Transverse colon (tissue), 4 donors: ENCODE measurements around the gene CDK5RAP2. TPM values are rescaled to one million over a fixed set of nuclear protein-coding genes. Genes with fewer than 3 reads are reported as not detected.

Experiments used
- DNase-seq: peaks from one replicate; pipeline ENCODE4 v3.0.0-alpha.2; 2019
- H3K27ac ChIP-seq, 4 donors: fragments of 200-600 bp; sonication (generic); 2 replicates each; pipeline ENCODE4 v1.5.1; 2016 to 2018; ENCODE audit warnings: inconsistent platforms in 4 of 4
- H3K27me3 ChIP-seq: fragments of 200-600 bp; sonication (generic); 2 replicates; pipeline ENCODE4 v1.5.1; 2017; ENCODE audit warnings: inconsistent platforms
- H3K36me3 ChIP-seq, 4 donors: fragments of 200-600 bp; sonication (generic); 2 replicates each; pipeline ENCODE4 v1.5.1; 2017 to 2019; ENCODE audit warnings: inconsistent platforms in 4 of 4
- H3K4me1 ChIP-seq, 4 donors: fragments of 200-600 bp; sonication (generic); 2 replicates each; pipeline ENCODE4 v1.5.1; 2017 to 2020; ENCODE audit warnings: inconsistent platforms in 4 of 4
- H3K4me3 ChIP-seq, 4 donors: fragments of 200-600 bp; sonication (generic); 1 replicate in 1 of 4; 2 replicates in 3 of 4; pipeline versions ENCODE4 v1.5.1 to v1.6.1; 2017 to 2019; ENCODE audit warnings: inconsistent platforms in 4 of 4
- H3K9me3 ChIP-seq, 2 donors: fragments of 200-600 bp; sonication (generic); 2 replicates each; pipeline ENCODE4 v1.5.1; 2017 to 2019; ENCODE audit warnings: inconsistent platforms in 2 of 2
- CTCF ChIP-seq, 5 experiments: fragments of 200-600 bp in 3 of 5; fragments of 450-650 bp in 2 of 5; sonication (generic) in 3 of 5; IDR thresholded peaks; 1 replicate in 2 of 5; 2 replicates in 3 of 5; pipeline ENCODE4 v1.5.1; 2016 to 2017; ENCODE audit warnings: antibody characterized with exemption in 5 of 5, inconsistent platforms in 3 of 5, mild to moderate bottlenecking in 2 of 5, moderate library complexity in 1 of 5
- EP300 ChIP-seq: sonication (generic); formaldehyde crosslinking; IDR thresholded peaks from one replicate; pipeline ENCODE4 v1.6.1; 2017; ENCODE audit warnings: antibody characterized with exemption, low read depth
- POLR2A ChIP-seq: fragments of 450-650 bp; IDR thresholded peaks from one replicate; pipeline ENCODE4 v1.6.1; 2016; ENCODE audit warnings: antibody characterized with exemption, mild to moderate bottlenecking, moderate library complexity
- POLR2AphosphoS5 ChIP-seq, 3 donors: sonication (generic); formaldehyde crosslinking; IDR thresholded peaks; one replicate each; pipeline ENCODE4 v1.6.1; 2016; ENCODE audit warnings: antibody characterized with exemption in 3 of 3
- WGBS, 2 donors: methylation state at CpG; one replicate each; pipeline ENCODE4 v1.1.5; 2018; ENCODE audit warnings: low coverage in 1 of 2; 5-methylcytosine and 5-hydroxymethylcytosine counted together
- in situ Hi-C, 4 donors: fragments of 200-750 bp; cut with MboI; loops; one replicate each; pipeline versions ENCODE4 v1.15.0 to v1.15.1; 2017; ENCODE audit warnings: low sequenced_read_pairs in 3 of 4, low pct_ligation_motif_present in 1 of 4, low pct_unique_long_range_greater_than_20kb in 1 of 4
- intact Hi-C: fragments of 100-400 bp; cut with DNase I; formaldehyde crosslinking; loops from one replicate; pipeline ENCODE4 v1.15.1; 2023; ENCODE audit warnings: low total_unique reads
- total RNA-seq, 4 donors: library from RNA; depleted of rRNA; stranded (reverse); fragments of >200 nt; gene quantifications; one replicate each; pipeline ENCODE4 v1.1.0, GENCODE V29; 2016

CDK5RAP2 gene
- total RNA-seq, 4 donors from 2014 or later: 23.6 to 154 (median 28.0) TPM

- no peak overlapping the region for H3K4me3 ChIP-seq
- intact Hi-C loops (no loop called here), in situ Hi-C loops (no loop called here)
- DNase-seq: no peak
- H3K4me1 ChIP-seq: no peaks in the 10 kb centered on the region
- WGBS, 2 donors: 91 to 93% methylated on average over 16 to 23 of the region's 23 CpGs
- TF ChIP-seq POLR2AphosphoS5 (IDR thresholded peaks at IDR 0.05) (no peak), POLR2A (no peak), CTCF (IDR thresholded peaks at IDR 0.05) (no peak), EP300 (no peak)
- no peaks in the 10 kb centered on the region for H3K27me3 ChIP-seq
- peaks cover 0 to 4% of the 10 kb centered on the region in 2 donors for H3K9me3 ChIP-seq
- no peaks in the 10 kb centered on the region for H3K36me3 ChIP-seq
- no peak overlapping the region for H3K27ac ChIP-seq
Measured at GRCh38 chr9:120377268-120378159, 202.5 kb downstream of the CDK5RAP2 start.

GRCh38 chr9:120376101-120376500, 203.9 kb downstream of the CDK5RAP2 start:
- no peak overlapping the region for H3K4me3 ChIP-seq
- WGBS, 2 donors: 94% methylated on average over 7 of the region's 7 CpGs; no CpG with 5 or more reads in 1 of the 2 donors
- no peak for DNase-seq

GRCh38 chr9:120375316-120375715, 204.7 kb downstream of the CDK5RAP2 start:
- 84 to 100% methylated on average over 1 to 4 of the region's 4 CpGs for WGBS, 2 donors
- Histone ChIP-seq H3K27ac (no peak overlapping the region), H3K4me3 (no peak overlapping the region), H3K27me3 (no peaks in the 10 kb centered on the region), H3K4me1 (no peaks in the 10 kb centered on the region), H3K9me3 (peaks cover 0 to 4% of the 10 kb centered on the region in 2 donors), H3K36me3 (no peaks in the 10 kb centered on the region)
- intact Hi-C loops (no loop called here), in situ Hi-C loops (no loop called here)
- DNase-seq: no peak
- TF ChIP-seq POLR2A: no peak
- TF ChIP-seq CTCF (IDR thresholded peaks at IDR 0.05): no peak
- TF ChIP-seq POLR2AphosphoS5 (IDR thresholded peaks at IDR 0.05): no peak
- TF ChIP-seq EP300: no peak

More at GRCh38 chr9:120376101-120376500, 203.9 kb downstream of the CDK5RAP2 start:
- peaks cover 0 to 4% of the 10 kb centered on the region in 2 donors for H3K9me3 ChIP-seq
- in situ Hi-C loops: no loop called here
- no peaks in the 10 kb centered on the region for H3K4me1 ChIP-seq
- no peak overlapping the region for H3K27ac ChIP-seq
- no peaks in the 10 kb centered on the region for H3K36me3 ChIP-seq
- intact Hi-C loops: no loop called here
- TF ChIP-seq POLR2AphosphoS5 (IDR thresholded peaks at IDR 0.05): no peak
- TF ChIP-seq CTCF (IDR thresholded peaks at IDR 0.05): no peak
- TF ChIP-seq EP300: no peak
- no peak for TF ChIP-seq POLR2A
- no peaks in the 10 kb centered on the region for H3K27me3 ChIP-seq

- Histone ChIP-seq H3K27me3 (no peaks in the 10 kb centered on the region), H3K36me3 (no peaks in the 10 kb centered on the region), H3K9me3 (peaks cover 0 to 3% of the 10 kb centered on the region in 2 donors), H3K4me1 (no peaks in the 10 kb centered on the region), H3K27ac (no peak overlapping the region), H3K4me3 (no peak overlapping the region)
- in situ Hi-C loops (no loop called here), intact Hi-C loops (no loop called here)
- 75 to 94% methylated on average over 8 to 14 of the region's 14 CpGs for WGBS, 2 donors
- no peak for TF ChIP-seq POLR2AphosphoS5 (IDR thresholded peaks at IDR 0.05)
- TF ChIP-seq CTCF (IDR thresholded peaks at IDR 0.05): no peak
- no peak for TF ChIP-seq EP300
- TF ChIP-seq POLR2A: no peak
- DNase-seq: no peak
Measured at GRCh38 chr9:120374817-120375216, 205.2 kb downstream of the CDK5RAP2 start.
